ENCODE results near the gene ODF2L. TPM values are rescaled to one million over a fixed set of nuclear protein-coding genes. Genes with fewer than 3 reads are reported as not detected.

ODF2L gene
- total and polyA plus RNA-seq, 9 of the 15 experiments (the other 6 are each of a cell fraction or from before 2014, with no cell fraction given): 2.2 to 6.0 (median 4.7) TPM

DNA sequence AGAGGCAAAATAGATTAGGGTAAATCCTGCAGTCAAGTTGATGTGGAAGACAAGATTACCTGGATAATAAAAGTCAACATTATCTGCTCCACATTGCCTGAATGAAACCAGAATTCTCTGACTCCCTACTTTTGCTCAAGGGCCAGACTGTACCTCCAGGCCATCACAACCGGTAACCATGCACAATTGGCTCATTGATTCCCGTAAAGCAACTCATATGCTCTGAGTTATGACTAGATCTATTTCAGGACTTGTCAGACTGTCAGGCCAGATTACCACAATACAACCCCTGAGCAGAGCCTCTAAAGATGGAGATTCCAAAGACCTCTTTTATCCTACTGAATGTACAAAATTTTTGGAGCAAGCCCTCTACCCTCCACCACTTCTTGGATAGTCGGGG is 90.4 kb downstream of the ODF2L start:
- Histone ChIP-seq H3K27me3 (ENCODE audit: control insufficient read depth in 2 of 2, insufficient read depth in 2 of 2, low read length in 2 of 2) (no peaks in the 10 kb centered on the region), H3K4me1 (replicated peaks in 1 of 2; ENCODE audit: control insufficient read depth in 2 of 2, insufficient read depth in 2 of 2, low read length in 2 of 2) (no peaks in the 10 kb centered on the region), H3K9me3 (replicated peaks; ENCODE audit: control insufficient read depth, insufficient read depth, low read depth, low read length) (no peaks in the 10 kb centered on the region; the same call in 1 of the 2 replicates), H3K9ac (ENCODE audit: insufficient read depth in 1 of 2, low read depth in 2 of 2, low read length in 2 of 2) (no peak overlapping the region), H3K27ac (ENCODE audit: extremely low read depth, low read depth, low read length) (no peak overlapping the region), H3K9me1 (ENCODE audit: control insufficient read depth, insufficient read depth, low read length) (no peaks in the 10 kb centered on the region), H3K4me3 (no peak overlapping the region), H4K20me1 (replicated peaks; ENCODE audit: control insufficient read depth, insufficient read depth, low read length) (no peaks in the 10 kb centered on the region), H2AFZ (ENCODE audit: low read depth, low read length) (no peak overlapping the region), H3K36me3 (ENCODE audit: control insufficient read depth, insufficient read depth, low read length) (no peaks in the 10 kb centered on the region), H3K79me2 (ENCODE audit: control insufficient read depth, insufficient read depth, low read length) (no peaks in the 10 kb centered on the region), H3K4me2 (ENCODE audit: insufficient read depth, low read length) (no peak overlapping the region)
- 0% methylated on average over 3 of the region's 3 CpGs for WGBS (ENCODE audit: insufficient coverage, low coverage, missing lambda C conversion rate)
- POLR2A ChIA-PET: no interaction called here
- FAIRE-seq: no peak
- in situ Hi-C loops (cut with MboI): no loop called here
- CTCF ChIA-PET (ENCODE audit: low intra/inter-chr PET ratio): no interaction called here
- TF ChIP-seq SUPT5H (IDR thresholded peaks at IDR 0.05) (no peak), KDM5B (IDR thresholded peaks at IDR 0.05; ENCODE audit: insufficient replicate concordance, low read depth, low read length) (no peak), FOXJ3 (CRISPR knock-in tag; IDR thresholded peaks at IDR 0.05) (no peak), PML (IDR thresholded peaks at IDR 0.05; ENCODE audit: low read length) (no peak), FOXP1 (CRISPR knock-in tag; IDR thresholded peaks at IDR 0.05) (no peak), NCOA1 (IDR thresholded peaks at IDR 0.05; ENCODE audit: low read depth) (no peak), ZNF41 (CRISPR knock-in tag; conservative IDR thresholded peaks at IDR 0.05) (no peak), NR1H2 (CRISPR knock-in tag; IDR thresholded peaks at IDR 0.05) (no peak), ZNF77 (CRISPR knock-in tag; IDR thresholded peaks at IDR 0.05) (no peak), ERF (CRISPR knock-in tag; IDR thresholded peaks at IDR 0.05) (no peak), TFE3 (CRISPR knock-in tag; IDR thresholded peaks at IDR 0.05) (no peak), ZFP30 (CRISPR knock-in tag; IDR thresholded peaks at IDR 0.05; ENCODE audit: borderline replicate concordance) (no peak), POLR2A (conservative IDR thresholded peaks at IDR 0.05) (no peak), COPS2 (conservative IDR thresholded peaks at IDR 0.05) (no peak), POLR2H (tag; IDR thresholded peaks at IDR 0.05; ENCODE audit: low read depth) (no peak)
- TF ChIP-seq, protein P1, sequence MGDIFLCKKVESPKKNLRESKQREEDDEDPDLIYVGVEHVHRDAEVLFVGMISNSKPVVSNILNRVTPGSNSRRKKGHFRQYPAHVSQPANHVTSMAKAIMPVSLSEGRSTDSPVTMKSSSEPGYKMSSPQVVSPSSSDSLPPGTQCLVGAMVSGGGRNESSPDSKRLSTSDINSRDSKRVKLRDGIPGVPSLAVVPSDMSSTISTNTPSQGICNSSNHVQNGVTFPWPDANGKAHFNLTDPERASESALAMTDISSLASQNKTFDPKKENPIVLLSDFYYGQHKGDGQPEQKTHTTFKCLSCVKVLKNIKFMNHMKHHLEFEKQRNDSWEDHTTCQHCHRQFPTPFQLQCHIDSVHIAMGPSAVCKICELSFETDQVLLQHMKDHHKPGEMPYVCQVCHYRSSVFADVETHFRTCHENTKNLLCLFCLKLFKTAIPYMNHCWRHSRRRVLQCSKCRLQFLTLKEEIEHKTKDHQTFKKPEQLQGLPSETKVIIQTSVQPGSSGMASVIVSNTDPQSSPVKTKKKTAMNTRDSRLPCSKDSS (IDR thresholded peaks at IDR 0.05; ENCODE audit: low read depth, partially characterized antibody): no peak
- TF ChIP-seq, protein P2, sequence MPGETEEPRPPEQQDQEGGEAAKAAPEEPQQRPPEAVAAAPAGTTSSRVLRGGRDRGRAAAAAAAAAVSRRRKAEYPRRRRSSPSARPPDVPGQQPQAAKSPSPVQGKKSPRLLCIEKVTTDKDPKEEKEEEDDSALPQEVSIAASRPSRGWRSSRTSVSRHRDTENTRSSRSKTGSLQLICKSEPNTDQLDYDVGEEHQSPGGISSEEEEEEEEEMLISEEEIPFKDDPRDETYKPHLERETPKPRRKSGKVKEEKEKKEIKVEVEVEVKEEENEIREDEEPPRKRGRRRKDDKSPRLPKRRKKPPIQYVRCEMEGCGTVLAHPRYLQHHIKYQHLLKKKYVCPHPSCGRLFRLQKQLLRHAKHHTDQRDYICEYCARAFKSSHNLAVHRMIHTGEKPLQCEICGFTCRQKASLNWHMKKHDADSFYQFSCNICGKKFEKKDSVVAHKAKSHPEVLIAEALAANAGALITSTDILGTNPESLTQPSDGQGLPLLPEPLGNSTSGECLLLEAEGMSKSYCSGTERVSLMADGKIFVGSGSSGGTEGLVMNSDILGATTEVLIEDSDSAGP (CRISPR knock-in tag; IDR thresholded peaks at IDR 0.05): no peak
- TF ChIP-seq, protein P3, sequence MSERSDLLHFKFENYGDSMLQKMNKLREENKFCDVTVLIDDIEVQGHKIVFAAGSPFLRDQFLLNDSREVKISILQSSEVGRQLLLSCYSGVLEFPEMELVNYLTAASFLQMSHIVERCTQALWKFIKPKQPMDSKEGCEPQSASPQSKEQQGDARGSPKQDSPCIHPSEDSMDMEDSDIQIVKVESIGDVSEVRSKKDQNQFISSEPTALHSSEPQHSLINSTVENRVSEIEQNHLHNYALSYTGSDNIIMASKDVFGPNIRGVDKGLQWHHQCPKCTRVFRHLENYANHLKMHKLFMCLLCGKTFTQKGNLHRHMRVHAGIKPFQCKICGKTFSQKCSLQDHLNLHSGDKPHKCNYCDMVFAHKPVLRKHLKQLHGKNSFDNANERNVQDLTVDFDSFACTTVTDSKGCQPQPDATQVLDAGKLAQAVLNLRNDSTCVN (CRISPR knock-in tag; IDR thresholded peaks at IDR 0.05): no peak
- TF ChIP-seq, protein P4, sequence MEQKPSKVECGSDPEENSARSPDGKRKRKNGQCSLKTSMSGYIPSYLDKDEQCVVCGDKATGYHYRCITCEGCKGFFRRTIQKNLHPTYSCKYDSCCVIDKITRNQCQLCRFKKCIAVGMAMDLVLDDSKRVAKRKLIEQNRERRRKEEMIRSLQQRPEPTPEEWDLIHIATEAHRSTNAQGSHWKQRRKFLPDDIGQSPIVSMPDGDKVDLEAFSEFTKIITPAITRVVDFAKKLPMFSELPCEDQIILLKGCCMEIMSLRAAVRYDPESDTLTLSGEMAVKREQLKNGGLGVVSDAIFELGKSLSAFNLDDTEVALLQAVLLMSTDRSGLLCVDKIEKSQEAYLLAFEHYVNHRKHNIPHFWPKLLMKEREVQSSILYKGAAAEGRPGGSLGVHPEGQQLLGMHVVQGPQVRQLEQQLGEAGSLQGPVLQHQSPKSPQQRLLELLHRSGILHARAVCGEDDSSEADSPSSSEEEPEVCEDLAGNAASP (IDR thresholded peaks at IDR 0.05): no peak
- BruUV-seq (replicated peaks): no TSS peak
- no peak for ATAC-seq
- no peak for DNase-seq (ENCODE audit: extremely low read depth in 1 of 4, low spot score in 3 of 4)
- intact Hi-C loops (cut with micrococcal nuclease): no loop called here
